Measurements from ENCODE around the gene PLIN4. TPM values are rescaled to one million over a fixed set of nuclear protein-coding genes. Genes with fewer than 3 reads are reported as not detected.
A peak's percentile ranks its signal among the peaks of the same experiment; 100 is the strongest.

Gene PLIN4
- total and polyA plus RNA-seq, 8 donors: 0.88 to 4.0 (median 1.1) TPM

DNA sequence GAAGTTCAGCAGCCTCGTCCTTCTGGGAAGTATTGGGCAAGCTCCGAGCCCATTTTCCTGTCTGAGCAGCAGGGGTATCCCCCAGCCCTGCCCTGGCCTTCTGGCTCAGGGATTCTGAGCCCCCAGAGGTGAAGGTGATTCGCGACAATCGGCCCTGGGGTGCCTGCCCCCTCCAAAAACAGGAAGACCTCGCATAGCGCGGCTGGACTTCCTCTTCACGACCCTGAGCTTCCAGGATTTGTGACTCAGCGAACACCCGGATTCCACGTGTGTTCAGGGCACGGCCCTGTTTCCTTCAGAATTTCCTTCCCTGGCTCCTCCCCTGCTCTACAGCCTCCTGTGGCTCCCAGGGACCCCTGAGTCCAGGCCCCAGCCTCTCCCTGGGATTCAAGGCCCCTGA lies 41.3 kb upstream of the PLIN4 start, which contains the start of gene SEMA6B:
Gene SEMA6B (minus strand): TSS at position 116 of the 400 bp plus-strand sequence. CDS start 1,227 bp downstream, outside the sequence.
- intact Hi-C loops (cut with DNase I): loop anchor here in 1 of 2 donors (5.0 kb wide), 1 partner anchor 78 kb away; the partner anchor contains the start of gene TNFAIP8L1
- peak in 1 of 4 donors; percentile 78 for DNase-seq
- no peaks in the 10 kb centered on the region for H3K27me3 ChIP-seq
- peak within 1 kb of the TSS in 1 of 2 donors; percentile 58 for H3K4me3 ChIP-seq
- H3K4me1 ChIP-seq: peaks cover 0 to 62% of the 10 kb centered on the region in 2 donors
- peak within 1 kb of the TSS; percentile 53 to 84 for H3K27ac ChIP-seq
- TF ChIP-seq, protein P1, sequence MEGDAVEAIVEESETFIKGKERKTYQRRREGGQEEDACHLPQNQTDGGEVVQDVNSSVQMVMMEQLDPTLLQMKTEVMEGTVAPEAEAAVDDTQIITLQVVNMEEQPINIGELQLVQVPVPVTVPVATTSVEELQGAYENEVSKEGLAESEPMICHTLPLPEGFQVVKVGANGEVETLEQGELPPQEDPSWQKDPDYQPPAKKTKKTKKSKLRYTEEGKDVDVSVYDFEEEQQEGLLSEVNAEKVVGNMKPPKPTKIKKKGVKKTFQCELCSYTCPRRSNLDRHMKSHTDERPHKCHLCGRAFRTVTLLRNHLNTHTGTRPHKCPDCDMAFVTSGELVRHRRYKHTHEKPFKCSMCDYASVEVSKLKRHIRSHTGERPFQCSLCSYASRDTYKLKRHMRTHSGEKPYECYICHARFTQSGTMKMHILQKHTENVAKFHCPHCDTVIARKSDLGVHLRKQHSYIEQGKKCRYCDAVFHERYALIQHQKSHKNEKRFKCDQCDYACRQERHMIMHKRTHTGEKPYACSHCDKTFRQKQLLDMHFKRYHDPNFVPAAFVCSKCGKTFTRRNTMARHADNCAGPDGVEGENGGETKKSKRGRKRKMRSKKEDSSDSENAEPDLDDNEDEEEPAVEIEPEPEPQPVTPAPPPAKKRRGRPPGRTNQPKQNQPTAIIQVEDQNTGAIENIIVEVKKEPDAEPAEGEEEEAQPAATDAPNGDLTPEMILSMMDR (IDR thresholded peaks at IDR 0.05): no peak
- H3K9me3 ChIP-seq: no peaks in the 10 kb centered on the region
- ATAC-seq: peak; percentile 43
- H3K36me3 ChIP-seq: peaks cover 0 to 23% of the 10 kb centered on the region in 2 donors

GRCh38 chr19:4557971-4558941 lies 40.0 kb upstream of the PLIN4 start:
- H3K36me3 ChIP-seq: peaks cover 0 to 33% of the 10 kb centered on the region in 2 donors
- H3K4me1 ChIP-seq: peaks cover 0 to 58% of the 10 kb centered on the region in 2 donors
- H3K27me3 ChIP-seq: no peaks in the 10 kb centered on the region
- H3K9me3 ChIP-seq: no peaks in the 10 kb centered on the region
- ATAC-seq (peak; percentile 52), DNase-seq (peak in 2 of 4 donors; percentile 32 to 90)
- TF ChIP-seq, protein P1 (IDR thresholded peaks at IDR 0.05): peak; percentile 100
- intact Hi-C loops (cut with DNase I): loop anchor here in 1 of 2 donors (5.0 kb wide), 1 partner anchor 79 kb away; the partner anchor contains the start of gene TNFAIP8L1
- H3K4me3 ChIP-seq: peak overlapping the region in 1 of 2 donors; percentile 58
- H3K27ac ChIP-seq: peak overlapping the region in 1 of 2 donors; percentile 84

GRCh38 chr19:4557144-4557970 lies 39.1 kb upstream of the PLIN4 start:
- Histone ChIP-seq H3K27me3 (no peaks in the 10 kb centered on the region), H3K4me1 (peaks cover 0 to 50% of the 10 kb centered on the region in 2 donors), H3K4me3 (peak overlapping the region in 1 of 2 donors; percentile 58), H3K36me3 (peaks cover 0 to 41% of the 10 kb centered on the region in 2 donors), H3K27ac (no peak overlapping the region), H3K9me3 (no peaks in the 10 kb centered on the region)
- DNase-seq (no peak), ATAC-seq (no peak)
- intact Hi-C loops (cut with DNase I): loop anchor here in 1 of 2 donors (5.0 kb wide), 1 partner anchor 80 kb away; the partner anchor contains the start of gene TNFAIP8L1
- TF ChIP-seq, protein P1 (IDR thresholded peaks at IDR 0.05): no peak

- intact Hi-C loops (cut with DNase I): loop anchor here in 1 of 2 donors (5.0 kb wide), 1 partner anchor 81 kb away; the partner anchor contains the start of gene TNFAIP8L1
- H3K4me3 ChIP-seq: no peak overlapping the region
- H3K27me3 ChIP-seq: no peaks in the 10 kb centered on the region
- H3K36me3 ChIP-seq: peaks cover 0 to 48% of the 10 kb centered on the region in 2 donors
- ATAC-seq (peak; percentile 13), DNase-seq (no peak)
- TF ChIP-seq, protein P1 (IDR thresholded peaks at IDR 0.05): no peak
- peaks cover 0 to 45% of the 10 kb centered on the region in 2 donors for H3K4me1 ChIP-seq
- H3K9me3 ChIP-seq: no peaks in the 10 kb centered on the region
- no peak overlapping the region for H3K27ac ChIP-seq
Measured at GRCh38 chr19:4556597-4557127, 38.4 kb upstream of the PLIN4 start.

Measured in left lung (tissue), 10 donors.